ENCODE results near the gene SAXO1. TPM values are rescaled to one million over a fixed set of nuclear protein-coding genes. Genes with fewer than 3 reads are reported as not detected.
"Not testable (repeated sequence)": the region's sequence is repeated elsewhere in the genome, so short reads cannot be mapped to it uniquely, and the experiment has no call there.

The SAXO1 gene
- total and polyA plus RNA-seq, 7 experiments from 2014 or later = 0.13 to 0.45 (median 0.30) TPM; not detected in 3

GRCh38 chr9:18939943-18940342 lies 93.1 kb downstream of the SAXO1 start:
- ChIA-PET POLR2A (no interaction called here), CTCF (no interaction called here)
- ATAC-seq (no peak), DNase-seq (no peak)
- H3K4me3 ChIP-seq (ENCODE audit: low read length) = no peak overlapping the region
- peaks cover 0 to 27% (median 23%) of the 10 kb centered on the region in 5 donors for H3K27me3 Mint-ChIP-seq
- peaks cover 0 to 3% of the 10 kb centered on the region in 2 donors for H3K27me3 ChIP-seq (ENCODE audit: control insufficient read depth in 2 of 2, insufficient read depth in 2 of 2, low read length in 2 of 2)
- no peaks in the 10 kb centered on the region for H3K4me1 Mint-ChIP-seq
- H3K27ac ChIP-seq (ENCODE audit: low read depth, low read length) = no peak overlapping the region
- no peak overlapping the region for H3K4me3 Mint-ChIP-seq
- intact Hi-C loops (cut with micrococcal nuclease) = no loop called here
- peaks cover 0 to 12% (median 2%) of the 10 kb centered on the region in 11 donors for H3K9me3 Mint-ChIP-seq
- peaks cover 0 to under 1% (median 0%) of the 10 kb centered on the region in 5 donors for H3K36me3 Mint-ChIP-seq
- no peak overlapping the region for H3K27ac Mint-ChIP-seq
- no peaks in the 10 kb centered on the region for H3K4me1 ChIP-seq (ENCODE audit: control insufficient read depth in 2 of 2, insufficient read depth in 2 of 2, low read length in 2 of 2)
- no peaks in the 10 kb centered on the region for H3K36me3 ChIP-seq (ENCODE audit: control insufficient read depth in 2 of 3, insufficient read depth in 3 of 3, low read length in 3 of 3)
- no peaks in the 10 kb centered on the region for H3K9me3 ChIP-seq (ENCODE audit: control insufficient read depth in 2 of 3, low read length in 3 of 3)

- H3K27me3 Mint-ChIP-seq = peaks cover 0 to 24% (median 12%) of the 10 kb centered on the region in 5 donors
- Histone ChIP-seq H3K9me3 (ENCODE audit: control insufficient read depth in 2 of 3, low read length in 3 of 3) (no peaks in the 10 kb centered on the region), H3K36me3 (ENCODE audit: control insufficient read depth in 2 of 3, insufficient read depth in 3 of 3, low read length in 3 of 3) (no peaks in the 10 kb centered on the region), H3K27me3 (ENCODE audit: control insufficient read depth in 2 of 2, insufficient read depth in 2 of 2, low read length in 2 of 2) (no peaks in the 10 kb centered on the region), H3K4me3 (ENCODE audit: low read length) (no peak overlapping the region), H3K4me1 (ENCODE audit: control insufficient read depth in 2 of 2, insufficient read depth in 2 of 2, low read length in 2 of 2) (no peaks in the 10 kb centered on the region), H3K27ac (ENCODE audit: low read depth, low read length) (no peak overlapping the region)
- no peak overlapping the region for H3K4me3 Mint-ChIP-seq
- intact Hi-C loops (cut with micrococcal nuclease) = no loop called here
- H3K27ac Mint-ChIP-seq = no peak overlapping the region
- H3K4me1 Mint-ChIP-seq = no peaks in the 10 kb centered on the region
- no peak for DNase-seq
- POLR2A ChIA-PET = no interaction called here
- peaks cover 0 to 7% (median 0%) of the 10 kb centered on the region in 5 donors for H3K36me3 Mint-ChIP-seq
- CTCF ChIA-PET = no interaction called here
- no peak for ATAC-seq
- peaks cover 0 to 21% (median 7%) of the 10 kb centered on the region in 11 donors for H3K9me3 Mint-ChIP-seq
Observed at GRCh38 chr9:18936094-18936871, 96.7 kb downstream of the SAXO1 start.

- POLR2A ChIA-PET = no interaction called here
- no peaks in the 10 kb centered on the region for H3K9me3 ChIP-seq (ENCODE audit: control insufficient read depth in 2 of 3, low read length in 3 of 3)
- H3K27ac Mint-ChIP-seq = no peak overlapping the region
Observed at GRCh38 chr9:18935541-18935940, 97.5 kb downstream of the SAXO1 start.

GRCh38 chr9:18930611-18931010 lies 102.4 kb downstream of the SAXO1 start:
- H3K27ac Mint-ChIP-seq; H3K9me3 ChIP-seq (ENCODE audit: control insufficient read depth in 2 of 3, low read length in 3 of 3); CTCF ChIA-PET; H3K36me3 ChIP-seq (ENCODE audit: control insufficient read depth in 2 of 3, insufficient read depth in 3 of 3, low read length in 3 of 3); intact Hi-C loops (cut with micrococcal nuclease); DNase-seq; H3K27me3 Mint-ChIP-seq; H3K4me3 ChIP-seq (ENCODE audit: low read length); H3K4me1 ChIP-seq (ENCODE audit: control insufficient read depth in 2 of 2, insufficient read depth in 2 of 2, low read length in 2 of 2); H3K36me3 Mint-ChIP-seq; POLR2A ChIA-PET; ATAC-seq; H3K27me3 ChIP-seq (ENCODE audit: control insufficient read depth in 2 of 2, insufficient read depth in 2 of 2, low read length in 2 of 2); H3K4me1 Mint-ChIP-seq; H3K27ac ChIP-seq (ENCODE audit: low read depth, low read length); H3K4me3 Mint-ChIP-seq: not testable (repeated sequence)
- peaks cover 0 to 21% (median 7%) of the 10 kb centered on the region in 11 donors for H3K9me3 Mint-ChIP-seq

More at GRCh38 chr9:18935541-18935940, 97.5 kb downstream of the SAXO1 start:
- Histone ChIP-seq H3K4me1 (ENCODE audit: control insufficient read depth in 2 of 2, insufficient read depth in 2 of 2, low read length in 2 of 2) (no peaks in the 10 kb centered on the region), H3K27ac (ENCODE audit: low read depth, low read length) (no peak overlapping the region), H3K4me3 (ENCODE audit: low read length) (no peak overlapping the region), H3K27me3 (ENCODE audit: control insufficient read depth in 2 of 2, insufficient read depth in 2 of 2, low read length in 2 of 2) (no peaks in the 10 kb centered on the region), H3K36me3 (ENCODE audit: control insufficient read depth in 2 of 3, insufficient read depth in 3 of 3, low read length in 3 of 3) (no peaks in the 10 kb centered on the region)
- peaks cover 0 to 24% (median 12%) of the 10 kb centered on the region in 5 donors for H3K27me3 Mint-ChIP-seq
- no peaks in the 10 kb centered on the region for H3K4me1 Mint-ChIP-seq
- H3K9me3 Mint-ChIP-seq = peaks cover 0 to 21% (median 7%) of the 10 kb centered on the region in 11 donors
- intact Hi-C loops (cut with micrococcal nuclease) = no loop called here
- CTCF ChIA-PET = no interaction called here
- peaks cover 0 to 7% (median 0%) of the 10 kb centered on the region in 5 donors for H3K36me3 Mint-ChIP-seq
- DNase-seq (no peak), ATAC-seq (no peak)
- H3K4me3 Mint-ChIP-seq = no peak overlapping the region

GRCh38 chr9:18928711-18929110 lies 104.3 kb downstream of the SAXO1 start:
- H3K27ac ChIP-seq (ENCODE audit: low read depth, low read length) = no peak overlapping the region
- ATAC-seq = no peak
- no peaks in the 10 kb centered on the region for H3K4me1 ChIP-seq (ENCODE audit: control insufficient read depth in 2 of 2, insufficient read depth in 2 of 2, low read length in 2 of 2)
- ChIA-PET POLR2A (no interaction called here), CTCF (no interaction called here)
- intact Hi-C loops (cut with micrococcal nuclease) = no loop called here
- H3K4me3 ChIP-seq (ENCODE audit: low read length) = no peak overlapping the region
- DNase-seq = no peak
- Mint-ChIP-seq H3K9me3 (peaks cover 0 to 4% (median 0%) of the 10 kb centered on the region in 11 donors), H3K36me3 (no peaks in the 10 kb centered on the region), H3K27me3 (no peaks in the 10 kb centered on the region), H3K4me1 (no peaks in the 10 kb centered on the region), H3K27ac (no peak overlapping the region), H3K4me3 (no peak overlapping the region)
- no peaks in the 10 kb centered on the region for H3K36me3 ChIP-seq (ENCODE audit: control insufficient read depth in 2 of 3, insufficient read depth in 3 of 3, low read length in 3 of 3)
- H3K9me3 ChIP-seq (ENCODE audit: control insufficient read depth in 2 of 3, low read length in 3 of 3) = no peaks in the 10 kb centered on the region
- no peaks in the 10 kb centered on the region for H3K27me3 ChIP-seq (ENCODE audit: control insufficient read depth in 2 of 2, insufficient read depth in 2 of 2, low read length in 2 of 2)

- Mint-ChIP-seq H3K4me1 (no peaks in the 10 kb centered on the region), H3K36me3 (no peaks in the 10 kb centered on the region), H3K4me3 (no peak overlapping the region), H3K27ac (no peak overlapping the region), H3K27me3 (no peaks in the 10 kb centered on the region), H3K9me3 (peaks cover 0 to 1% (median 0%) of the 10 kb centered on the region in 11 donors)
- H3K27me3 ChIP-seq (ENCODE audit: control insufficient read depth in 2 of 2, insufficient read depth in 2 of 2, low read length in 2 of 2) = no peaks in the 10 kb centered on the region
- ChIA-PET CTCF (no interaction called here), POLR2A (no interaction called here)
- H3K27ac ChIP-seq (ENCODE audit: low read depth, low read length) = no peak overlapping the region
- no peak for DNase-seq
- H3K4me1 ChIP-seq (ENCODE audit: control insufficient read depth in 2 of 2, insufficient read depth in 2 of 2, low read length in 2 of 2) = no peaks in the 10 kb centered on the region
- no peaks in the 10 kb centered on the region for H3K36me3 ChIP-seq (ENCODE audit: control insufficient read depth in 2 of 3, insufficient read depth in 3 of 3, low read length in 3 of 3)
- no peaks in the 10 kb centered on the region for H3K9me3 ChIP-seq (ENCODE audit: control insufficient read depth in 2 of 3, low read length in 3 of 3)
- ATAC-seq = no peak
- H3K4me3 ChIP-seq (ENCODE audit: low read length) = no peak overlapping the region
- intact Hi-C loops (cut with micrococcal nuclease) = no loop called here
Observed at GRCh38 chr9:18926513-18926912, 106.5 kb downstream of the SAXO1 start.

GRCh38 chr9:18925880-18926279 lies 107.1 kb downstream of the SAXO1 start:
- no peaks in the 10 kb centered on the region for H3K36me3 Mint-ChIP-seq
- Histone ChIP-seq H3K36me3 (ENCODE audit: control insufficient read depth in 2 of 3, insufficient read depth in 3 of 3, low read length in 3 of 3) (no peaks in the 10 kb centered on the region), H3K4me1 (ENCODE audit: control insufficient read depth in 2 of 2, insufficient read depth in 2 of 2, low read length in 2 of 2) (no peaks in the 10 kb centered on the region), H3K27ac (ENCODE audit: low read depth, low read length) (no peak overlapping the region), H3K9me3 (ENCODE audit: control insufficient read depth in 2 of 3, low read length in 3 of 3) (no peaks in the 10 kb centered on the region), H3K4me3 (ENCODE audit: low read length) (no peak overlapping the region), H3K27me3 (ENCODE audit: control insufficient read depth in 2 of 2, insufficient read depth in 2 of 2, low read length in 2 of 2) (no peaks in the 10 kb centered on the region)
- H3K27ac Mint-ChIP-seq = no peak overlapping the region
- intact Hi-C loops (cut with micrococcal nuclease) = no loop called here
- H3K9me3 Mint-ChIP-seq = peaks cover 0 to 1% (median 0%) of the 10 kb centered on the region in 11 donors
- POLR2A ChIA-PET = no interaction called here
- CTCF ChIA-PET = no interaction called here
- ATAC-seq (no peak), DNase-seq (no peak)
- no peaks in the 10 kb centered on the region for H3K27me3 Mint-ChIP-seq
- no peaks in the 10 kb centered on the region for H3K4me1 Mint-ChIP-seq
- H3K4me3 Mint-ChIP-seq = no peak overlapping the region
